Aorta (tissue), 5 donors: ENCODE measurements around the gene AFAP1L2. TPM values are rescaled to one million over a fixed set of nuclear protein-coding genes. Genes with fewer than 3 reads are reported as not detected.
A peak's percentile ranks its signal among the peaks of the same experiment; 100 is the strongest.

Experiments used
- ATAC-seq: fragments of 200-7000 bp; cut with Tn5 transposase; one replicate; pipeline ENCODE4 v1.9.1; 2022; ENCODE audit warnings: moderate library complexity; ENCODE audit not compliant: low FRiP score
- DNase-seq, 2 donors: peaks; one replicate each; pipeline ENCODE4 v3.0.0-alpha.2; 2020
- H3K27ac ChIP-seq, 2 donors: one replicate each; pipeline ENCODE4 v1.5.1; 2013; ENCODE audit warnings: low read length in 2 of 2, mild to moderate bottlenecking in 2 of 2, moderate library complexity in 2 of 2, control low read depth in 1 of 2, inconsistent platforms in 1 of 2, low read depth in 1 of 2
- H3K27me3 ChIP-seq, 2 donors: one replicate each; pipeline ENCODE4 v1.6.1; 2013; ENCODE audit warnings: control low read depth in 1 of 2, low read length in 1 of 2, mild to moderate bottlenecking in 1 of 2, moderate library complexity in 1 of 2; ENCODE audit not compliant: insufficient read depth in 2 of 2, control insufficient read depth in 1 of 2
- H3K36me3 ChIP-seq, 2 donors: one replicate each; pipeline ENCODE4 v1.6.1; 2013; ENCODE audit warnings: control low read depth in 1 of 2, low read length in 1 of 2, mild to moderate bottlenecking in 1 of 2; ENCODE audit not compliant: insufficient read depth in 2 of 2, control insufficient read depth in 1 of 2
- H3K4me1 ChIP-seq, 2 donors: one replicate each; pipeline ENCODE4 v1.6.1; 2013; ENCODE audit warnings: low read length in 2 of 2, control low read depth in 1 of 2, mild to moderate bottlenecking in 1 of 2, moderate library complexity in 1 of 2; ENCODE audit not compliant: insufficient read depth in 2 of 2, control insufficient read depth in 1 of 2
- H3K4me3 ChIP-seq, 2 donors: one replicate each; pipeline ENCODE4 v1.5.1; 2013; ENCODE audit warnings: low read length in 2 of 2, control low read depth in 1 of 2, mild to moderate bottlenecking in 1 of 2
- H3K9me3 ChIP-seq: one replicate; pipeline ENCODE4 v1.6.1; 2013; ENCODE audit warnings: mild to moderate bottlenecking, low read length; ENCODE audit not compliant: control insufficient read depth
- WGBS, 2 donors: extraction: QIAGEN DNeasy Blood & Tissue Kit; methylation state at CpG; one replicate each; pipeline ENCODE4 v1.1.7; 2013; 5-methylcytosine and 5-hydroxymethylcytosine counted together
- intact Hi-C, 2 donors: fragments of 100-400 bp; cut with DNase I; formaldehyde crosslinking; loops; one replicate each; pipeline versions ENCODE4 v1.14.2 to v1.15.0; 2022
- polyA plus RNA-seq, 2 donors: library from polyadenylated mRNA; stranded (reverse); fragments of 200-250 nt; gene quantifications; one replicate each; pipeline ENCODE4 v1.2.3, GENCODE V29; 2013
- total RNA-seq, 2 donors: library from RNA; stranded (reverse); fragmentation: NEBNext Ultra II Directional; extraction: Animal tissue kit (Norgen Biotek cat#: 25700); gene quantifications; one replicate each; pipeline ENCODE4 v1.2.1, GENCODE V29; 2021
- donor health status: healthy with polysubstance abuse.
- donor health status: Bipolar disorder and iron deficiency.
- donor health status: DM: no; HTN: no; CAD: no.
- donor health status: DM: no; HTN: no; CAD: no.
- donor health status: DM: yes; HTN: yes; CAD: no.

The AFAP1L2 gene
- total and polyA plus RNA-seq, 4 donors, result 3.1 to 19.3 (median 10.2) TPM

- DNase-seq, result no peak
- Histone ChIP-seq H3K36me3 (no peaks in the 10 kb centered on the region), H3K27ac (no peak overlapping the region), H3K4me1 (peaks cover 0 to 4% of the 10 kb centered on the region in 2 donors), H3K9me3 (no peaks in the 10 kb centered on the region), H3K4me3 (no peak overlapping the region), H3K27me3 (no peaks in the 10 kb centered on the region)
- ATAC-seq, result no peak
- intact Hi-C loops, result no loop called here
- 56 to 59% methylated on average over 6 of the region's 6 CpGs for WGBS, 2 donors
Observed at GRCh38 chr10:114373631-114374030, 30.7 kb downstream of the AFAP1L2 start.

GRCh38 chr10:114372995-114373394 lies 31.3 kb downstream of the AFAP1L2 start:
- Histone ChIP-seq H3K4me3 (no peak overlapping the region), H3K4me1 (peaks cover 0 to 3% of the 10 kb centered on the region in 2 donors), H3K27ac (no peak overlapping the region), H3K27me3 (no peaks in the 10 kb centered on the region), H3K9me3 (no peaks in the 10 kb centered on the region), H3K36me3 (no peaks in the 10 kb centered on the region)
- no peak for DNase-seq
- no peak for ATAC-seq
- intact Hi-C loops, result no loop called here
- 90 to 91% methylated on average over 5 of the region's 5 CpGs for WGBS, 2 donors

DNA sequence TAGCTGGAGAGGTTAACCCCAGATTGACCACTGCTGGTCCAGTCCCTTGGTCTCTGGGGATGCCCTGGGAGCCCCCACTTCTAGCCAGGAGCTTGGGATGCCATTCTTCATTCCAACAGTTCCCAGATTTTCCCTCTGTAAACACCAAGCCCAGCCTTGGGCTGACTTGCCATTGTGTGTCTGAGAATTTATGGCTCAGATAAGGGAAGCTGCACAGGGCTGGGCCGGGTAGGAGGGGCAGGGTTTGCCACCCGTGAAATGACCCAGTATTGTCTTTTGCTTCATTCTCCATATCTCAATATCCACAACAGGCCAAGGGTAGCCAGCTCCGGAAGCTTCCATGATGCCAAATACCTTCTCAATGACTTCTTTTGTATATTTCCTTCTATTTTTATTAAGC lies 32.1 kb downstream of the AFAP1L2 start:
- no peaks in the 10 kb centered on the region for H3K9me3 ChIP-seq
- no peak overlapping the region for H3K27ac ChIP-seq
- no peak overlapping the region for H3K4me3 ChIP-seq
- ATAC-seq (no peak), DNase-seq (no peak)
- intact Hi-C loops, result no loop called here
- H3K27me3 ChIP-seq, result no peaks in the 10 kb centered on the region
- no peaks in the 10 kb centered on the region for H3K36me3 ChIP-seq
- 38 to 55% methylated on average over 3 of the region's 3 CpGs for WGBS, 2 donors
- H3K4me1 ChIP-seq, result peaks cover 0 to 3% of the 10 kb centered on the region in 2 donors

- H3K27me3 ChIP-seq, result no peaks in the 10 kb centered on the region
- H3K27ac ChIP-seq, result no peak overlapping the region
- no peak overlapping the region for H3K4me3 ChIP-seq
- H3K9me3 ChIP-seq, result no peaks in the 10 kb centered on the region
- DNase-seq, result no peak
- intact Hi-C loops, result no loop called here
- WGBS, 2 donors, result 96 to 97% methylated on average over 5 of the region's 5 CpGs
- no peaks in the 10 kb centered on the region for H3K36me3 ChIP-seq
- ATAC-seq, result no peak
- peaks cover 0 to 3% of the 10 kb centered on the region in 2 donors for H3K4me1 ChIP-seq
Observed at GRCh38 chr10:114370966-114371365, 33.3 kb downstream of the AFAP1L2 start.

DNA sequence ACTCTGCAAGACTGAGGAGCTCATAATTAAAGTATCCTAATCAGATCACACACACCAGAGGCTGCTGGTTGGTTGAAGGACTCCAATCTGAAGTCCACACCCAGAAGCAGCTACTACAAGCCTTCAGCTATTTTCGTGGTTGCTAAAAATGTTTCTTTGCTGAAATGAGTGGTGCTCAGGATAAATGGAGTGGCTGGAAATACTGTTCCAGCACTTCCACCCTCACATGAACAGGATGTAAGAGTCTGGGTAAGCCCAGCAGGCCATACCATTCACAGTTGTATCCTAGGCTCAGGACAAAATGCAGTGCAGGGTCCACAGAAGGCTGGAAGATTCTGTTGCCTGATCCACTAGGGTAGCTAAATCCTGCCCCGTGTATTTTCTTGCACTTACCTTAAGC lies 34.1 kb downstream of the AFAP1L2 start:
- no peaks in the 10 kb centered on the region for H3K36me3 ChIP-seq
- DNase-seq (no peak), ATAC-seq (no peak)
- H3K27me3 ChIP-seq, result no peaks in the 10 kb centered on the region
- WGBS, 2 donors, result 47 to 48% methylated on average over 2 of the region's 2 CpGs
- H3K27ac ChIP-seq, result no peak overlapping the region
- H3K4me3 ChIP-seq, result no peak overlapping the region
- intact Hi-C loops, result no loop called here
- H3K9me3 ChIP-seq, result no peaks in the 10 kb centered on the region
- peaks cover 0 to 3% of the 10 kb centered on the region in 2 donors for H3K4me1 ChIP-seq

DNA sequence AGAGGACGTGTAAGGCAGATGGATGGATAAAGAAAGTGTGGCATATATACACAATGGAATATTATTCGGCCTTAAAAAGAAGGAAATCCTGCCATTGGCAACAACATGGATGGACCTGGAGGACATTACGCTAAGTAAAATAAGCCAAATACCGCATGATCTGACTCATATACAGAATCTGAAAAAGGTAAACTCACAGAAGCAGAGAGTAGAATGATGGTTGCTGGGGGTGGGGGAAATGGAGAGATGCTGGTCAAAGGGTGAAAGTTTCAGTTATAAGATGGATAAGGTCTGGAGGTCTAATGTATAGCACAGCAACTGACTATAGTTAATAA lies 36.3 kb downstream of the AFAP1L2 start:
- Histone ChIP-seq H3K27ac (no peak overlapping the region), H3K4me3 (no peak overlapping the region), H3K4me1 (peaks cover 0 to 3% of the 10 kb centered on the region in 2 donors), H3K27me3 (no peaks in the 10 kb centered on the region), H3K36me3 (no peaks in the 10 kb centered on the region), H3K9me3 (peaks cover 1% of the 10 kb centered on the region)
- ATAC-seq (no peak), DNase-seq (no peak)
- 85 to 86% methylated on average over 4 of the region's 4 CpGs for WGBS, 2 donors
- intact Hi-C loops, result loop anchor here in 1 of 2 donors (5.0 kb wide), 1 partner anchor 34 kb away; the partner anchor contains the start of gene AFAP1L2

- Histone ChIP-seq H3K4me3 (no peak overlapping the region), H3K27ac (peak overlapping the region; percentile 53 to 72), H3K27me3 (no peaks in the 10 kb centered on the region), H3K36me3 (no peaks in the 10 kb centered on the region), H3K9me3 (peaks cover 1% of the 10 kb centered on the region), H3K4me1 (peaks cover 0 to 3% of the 10 kb centered on the region in 2 donors)
- intact Hi-C loops, result loop anchor here in 1 of 2 donors (5.0 kb wide), 1 partner anchor 35 kb away; the partner anchor contains the start of gene AFAP1L2
- WGBS, 2 donors, result 28 to 40% methylated on average over 6 of the region's 6 CpGs
- peak; percentile 39 for ATAC-seq
- DNase-seq, result no peak
Observed at GRCh38 chr10:114367351-114368056, 36.8 kb downstream of the AFAP1L2 start.

- intact Hi-C loops, result loop anchor here in 1 of 2 donors (5.0 kb wide), 1 partner anchor 38 kb away; the partner anchor contains the start of gene AFAP1L2
- DNase-seq (no peak), ATAC-seq (no peak)
- Histone ChIP-seq H3K36me3 (no peaks in the 10 kb centered on the region), H3K27ac (no peak overlapping the region), H3K4me1 (no peaks in the 10 kb centered on the region), H3K4me3 (no peak overlapping the region), H3K27me3 (no peaks in the 10 kb centered on the region), H3K9me3 (peaks cover 1% of the 10 kb centered on the region)
- 95 to 98% methylated on average over 4 of the region's 4 CpGs for WGBS, 2 donors
Observed at GRCh38 chr10:114364726-114365125, 39.6 kb downstream of the AFAP1L2 start.

GRCh38 chr10:114363745-114364454 lies 40.4 kb downstream of the AFAP1L2 start:
- Histone ChIP-seq H3K9me3 (peaks cover 1% of the 10 kb centered on the region), H3K4me1 (no peaks in the 10 kb centered on the region), H3K27me3 (no peaks in the 10 kb centered on the region), H3K27ac (no peak overlapping the region), H3K4me3 (no peak overlapping the region), H3K36me3 (no peaks in the 10 kb centered on the region)
- DNase-seq (no peak), ATAC-seq (no peak)
- WGBS, 2 donors, result 94 to 95% methylated on average over 4 of the region's 4 CpGs
- intact Hi-C loops, result no loop called here
